HepG2 (cell line): ENCODE data around the gene CAMKMT. TPM values are rescaled to one million over a fixed set of nuclear protein-coding genes. Genes with fewer than 3 reads are reported as not detected.

Experiments used
- ATAC-seq: fragments of 200-7000 bp; cut with Tn5 transposase; 3 replicates; pipeline ENCODE4 v1.9.1; 2020; ENCODE audit warnings: mild to moderate bottlenecking, moderate library complexity
- BruUV-seq: library from RNA; stranded (reverse); fragments of 400-500 nt; replicated peaks from 2 replicates; lab custom pipeline; 2021; lab: Mats Ljungman, UMichigan
- CTCF ChIA-PET: fragments of 300-600 bp; formaldehyde crosslinking; extraction: SDS; loops from one replicate; lab custom pipeline; 2021; ENCODE audit warnings: low total read pairs, inconsistent platforms, low intra/inter-chr PET ratio; lab: Yijun Ruan, JAX
- POLR2A ChIA-PET: fragments of 350-600 bp; sonication (Branson Sonifier 250); formaldehyde crosslinking; loops from one replicate; lab custom pipeline; 2020; ENCODE audit warnings: antibody characterized with exemption, inconsistent platforms; lab: Yijun Ruan, JAX
- DNase-seq: peaks from one replicate; pipeline ENCODE4 v3.0.0-alpha.2; 2015; ENCODE audit warnings: low spot score
- FAIRE-seq: peaks from 3 replicates; lab custom pipeline; 2011; peaks lifted over from hg19 to GRCh38; lab: Jason Lieb, UNC
- H2AFZ ChIP-seq: one replicate; pipeline ENCODE4 v1.6.1; 2011; ENCODE audit warnings: low read length, inconsistent platforms
- H3K27ac ChIP-seq: fragments of 300-600 bp; 3 replicates; pipeline ENCODE4 v1.8.0; 2011; ENCODE audit warnings: mixed run types, mild to moderate bottlenecking, mixed read lengths, low read length, inconsistent platforms; ENCODE audit not compliant: insufficient read depth; ENCODE audit errors: extremely low read length
- H3K27me3 ChIP-seq, 2 experiments: fragments of 200-600 bp in 1 of 2; 2 replicates in 1 of 2; 3 replicates in 1 of 2; pipeline versions ENCODE4 v1.6.0 to v1.8.0; 2011; ENCODE audit warnings: low read length in 2 of 2, mild to moderate bottlenecking in 2 of 2, moderate library complexity in 2 of 2, inconsistent platforms in 1 of 2; ENCODE audit not compliant: insufficient read depth in 2 of 2, control insufficient read depth in 1 of 2
- H3K36me3 ChIP-seq, 2 experiments: fragments of 200-600 bp in 1 of 2; replicated peaks in 1 of 2; 2 replicates in 1 of 2; 3 replicates in 1 of 2; pipeline versions ENCODE4 v1.5.1 to v1.8.0; 2011; ENCODE audit warnings: low read length in 2 of 2, inconsistent platforms in 1 of 2; ENCODE audit not compliant: insufficient read depth in 2 of 2, control insufficient read depth in 1 of 2
- H3K4me1 ChIP-seq: 2 replicates; pipeline ENCODE4 v1.5.1; 2012; ENCODE audit warnings: low read length, inconsistent platforms; ENCODE audit not compliant: insufficient read depth
- H3K4me2 ChIP-seq: 2 replicates; pipeline ENCODE4 v1.6.0; 2011; ENCODE audit warnings: low read depth, low read length, inconsistent platforms
- H3K4me3 ChIP-seq, 3 experiments: fragments of 200-600 bp in 1 of 3; sonication (generic), shearing (Covaris generic) in 1 of 3; replicated peaks in 1 of 3; 2 replicates each; pipeline ENCODE4 v1.5.1; 2011 to 2016; ENCODE audit warnings: low read length in 3 of 3, inconsistent platforms in 2 of 3, low read depth in 2 of 3, mild to moderate bottlenecking in 2 of 3, control low read depth in 1 of 3, mixed read lengths in 1 of 3; ENCODE audit not compliant: insufficient read depth in 1 of 3
- H3K79me2 ChIP-seq: one replicate; pipeline ENCODE4 v1.6.1; 2011; ENCODE audit warnings: low read length, inconsistent platforms; ENCODE audit not compliant: insufficient read depth
- H3K9ac ChIP-seq: 2 replicates; pipeline ENCODE4 v1.6.0; 2011; ENCODE audit warnings: mild to moderate bottlenecking, low read depth, low read length, inconsistent platforms; ENCODE audit not compliant: insufficient read depth
- H3K9me3 ChIP-seq: 2 replicates; pipeline ENCODE4 v1.5.1; 2012; ENCODE audit warnings: mild to moderate bottlenecking, low read length
- H4K20me1 ChIP-seq: 2 replicates; pipeline ENCODE4 v1.6.0; 2011; ENCODE audit warnings: inconsistent platforms, mild to moderate bottlenecking, low read length, moderate library complexity; ENCODE audit not compliant: insufficient read depth
- AKAP8 ChIP-seq: sonication (generic); formaldehyde crosslinking; IDR thresholded peaks from 2 replicates; pipeline ENCODE4 v1.5.1; 2020; ENCODE audit warnings: mild to moderate bottlenecking, missing genetic modification reagents
- HINFP ChIP-seq: sonication (generic); formaldehyde crosslinking; IDR thresholded peaks from 2 replicates; pipeline ENCODE4 v1.4.0; 2020; ENCODE audit warnings: low read depth, mild to moderate bottlenecking, missing genetic modification reagents
- IRX3 ChIP-seq: sonication (generic); formaldehyde crosslinking; IDR thresholded peaks from 2 replicates; pipeline ENCODE4 v1.8.1; 2023; ENCODE audit warnings: mild to moderate bottlenecking, low read depth, missing genetic modification reagents, borderline replicate concordance
- NFRKB ChIP-seq: fragments of 450-650 bp; IDR thresholded peaks from 2 replicates; pipeline ENCODE4 v1.6.1; 2017
- RARG ChIP-seq: sonication (generic); formaldehyde crosslinking; IDR thresholded peaks from 2 replicates; pipeline ENCODE4 v1.4.0; 2020; ENCODE audit warnings: low read depth, mild to moderate bottlenecking, missing genetic modification reagents
- XBP1 ChIP-seq: sonication (generic); formaldehyde crosslinking; IDR thresholded peaks from 2 replicates; pipeline ENCODE4 v1.5.0; 2020; ENCODE audit warnings: missing genetic modification reagents
- ZNF253 ChIP-seq: sonication (generic); formaldehyde crosslinking; IDR thresholded peaks from 2 replicates; pipeline ENCODE4 v1.8.0; 2022; ENCODE audit warnings: mild to moderate bottlenecking, missing genetic modification reagents, borderline replicate concordance
- ZNF563 ChIP-seq: sonication (generic); formaldehyde crosslinking; IDR thresholded peaks from 2 replicates; pipeline ENCODE4 v1.8.0; 2022; ENCODE audit warnings: mild to moderate bottlenecking, moderate library complexity, missing genetic modification reagents
- ZNF704 ChIP-seq: sonication (generic); formaldehyde crosslinking; IDR thresholded peaks from 2 replicates; pipeline ENCODE4 v1.8.1; 2023; ENCODE audit warnings: mild to moderate bottlenecking, inconsistent platforms, moderate library complexity, missing genetic modification reagents, borderline replicate concordance
- WGBS: methylation state at CpG from one replicate; pipeline ENCODE4 v1.1.6; 2017; ENCODE audit warnings: low lambda C conversion rate; 5-methylcytosine and 5-hydroxymethylcytosine counted together
- in situ Hi-C: cut with HindIII; loops from 2 replicates; pipeline ENCODE4 v1.10.0; 2017; ENCODE audit warnings: low pct_unique_long_range_greater_than_20kb; ENCODE audit not compliant: extremely low pct_ligation_motif_present
- intact Hi-C: fragments of 100-400 bp; cut with micrococcal nuclease; formaldehyde crosslinking; loops from one replicate; pipeline ENCODE4 v1.10.0; 2022; ENCODE audit not compliant: unreplicated experiment
- polyA plus RNA-seq, 8 experiments: library from polyadenylated mRNA; depleted of rRNA in 3 of 8; stranded (reverse) in 7 of 8; unstranded in 1 of 8; fragments of >200 nt; fragmentation: Illumina TruSeq in 4 of 8; extraction: Trizol in 4 of 8; gene quantifications; 2 replicates each; pipeline versions ENCODE4 v1.2.1 to v1.2.3, GENCODE V29; 2011 to 2016; ENCODE audit warnings: low read depth in 4 of 8, missing spikeins in 1 of 8, mixed read lengths in 1 of 8; ENCODE audit not compliant: insufficient read depth in 1 of 8
- total RNA-seq, 5 experiments: library from RNA; depleted of rRNA; stranded (reverse); fragments of >200 nt; fragmentation: Illumina TruSeq; extraction: Trizol; gene quantifications; 2 replicates each; pipeline ENCODE4 v1.2.3, GENCODE V29; 2016; ENCODE audit warnings: low read depth in 1 of 5

CAMKMT gene
- total and polyA plus RNA-seq, 2 of the 13 experiments (the other 11 are each of a cell fraction or from before 2014, with no cell fraction given), result 6.9 to 20.8 TPM

- Histone ChIP-seq H3K27ac (no peak overlapping the region), H3K36me3 (no peaks in the 10 kb centered on the region)
- no peak for ATAC-seq
- WGBS, result 94% methylated on average over 3 of the region's 3 CpGs
- in situ Hi-C loops, result no loop called here
- no peak for DNase-seq
- no peak for TF ChIP-seq ZNF704 (CRISPR knock-in tag)
- TF ChIP-seq RARG (CRISPR knock-in tag), result no peak
- TF ChIP-seq AKAP8 (CRISPR knock-in tag), result no peak
- no peak for TF ChIP-seq XBP1 (CRISPR knock-in tag)
- no peak for TF ChIP-seq HINFP (CRISPR knock-in tag)
- TF ChIP-seq, all 625 proteins: peak for 0
- Histone ChIP-seq H2AFZ (no peak overlapping the region), H3K27me3 (no peaks in the 10 kb centered on the region), H3K9me3 (no peaks in the 10 kb centered on the region), H3K4me1 (no peaks in the 10 kb centered on the region), H3K79me2 (no peaks in the 10 kb centered on the region), H3K4me3 (no peak overlapping the region), H3K9ac (no peak overlapping the region), H4K20me1 (no peaks in the 10 kb centered on the region), H3K4me2 (no peak overlapping the region)
- no TSS peak for BruUV-seq
- CTCF ChIA-PET, result interaction anchor here (1.5 kb wide), 1 partner anchor 237 kb away, joined by 7 read pairs; no protein-coding TSS in a partner anchor
- intact Hi-C loops, result loop anchor here (5.0 kb wide), 1 partner anchor 324 kb away; no protein-coding TSS in a partner anchor
- FAIRE-seq, result no peak
- POLR2A ChIA-PET, result no interaction called here
Measured at GRCh38 chr2:44716131-44716530, 354.4 kb downstream of the CAMKMT start.

GRCh38 chr2:44718431-44718830 is 356.7 kb downstream of the CAMKMT start:
- Histone ChIP-seq H3K79me2 (no peaks in the 10 kb centered on the region), H3K9ac (no peak overlapping the region), H3K4me2 (no peak overlapping the region), H4K20me1 (no peaks in the 10 kb centered on the region), H3K36me3 (no peaks in the 10 kb centered on the region), H2AFZ (no peak overlapping the region), H3K27me3 (no peaks in the 10 kb centered on the region), H3K27ac (no peak overlapping the region), H3K4me3 (no peak overlapping the region), H3K9me3 (no peaks in the 10 kb centered on the region), H3K4me1 (no peaks in the 10 kb centered on the region)
- TF ChIP-seq ZNF253 (CRISPR knock-in tag) (no peak), NFRKB (no peak), IRX3 (CRISPR knock-in tag) (no peak), ZNF563 (CRISPR knock-in tag) (no peak)
- intact Hi-C loops, result loop anchor here (5.0 kb wide), 1 partner anchor 326 kb away; no protein-coding TSS in a partner anchor
- no TSS peak for BruUV-seq
- 88% methylated on average over 3 of the region's 3 CpGs for WGBS
- DNase-seq (no peak), FAIRE-seq (no peak), ATAC-seq (no peak)
- in situ Hi-C loops, result no loop called here
- ChIA-PET POLR2A (no interaction called here), CTCF (no interaction called here)
